ENCODE measurements around the gene MAML2.

The MAML2 gene

GRCh38 chr11:96254087-96254486 is 88.9 kb downstream of the MAML2 start:
- no peak for ATAC-seq (ENCODE audit: low read depth)
- no peak for DNase-seq (ENCODE audit: low spot score)
- Histone ChIP-seq H3K27me3 (ENCODE audit: insufficient read depth, poor library complexity, severe bottlenecking) (no peaks in the 10 kb centered on the region), H3K4me1 (ENCODE audit: insufficient read depth, poor library complexity, severe bottlenecking) (peaks cover 28% of the 10 kb centered on the region), H3K36me3 (ENCODE audit: low read depth) (no peaks in the 10 kb centered on the region), H3K4me3 (ENCODE audit: severe bottlenecking) (no peak overlapping the region), H3K27ac (ENCODE audit: poor library complexity, severe bottlenecking) (no peak overlapping the region), H3K9me3 (ENCODE audit: severe bottlenecking) (no peaks in the 10 kb centered on the region)
- no peak for TF ChIP-seq CTCF (IDR thresholded peaks at IDR 0.05; ENCODE audit: poor library complexity, severe bottlenecking)

GRCh38 chr11:96246718-96247552 is 96.1 kb downstream of the MAML2 start:
- TF ChIP-seq CTCF (IDR thresholded peaks at IDR 0.05; ENCODE audit: poor library complexity, severe bottlenecking) = no peak
- DNase-seq (ENCODE audit: low spot score) (no peak), ATAC-seq (ENCODE audit: low read depth) (peak; percentile 54)
- H3K27ac ChIP-seq (ENCODE audit: poor library complexity, severe bottlenecking) = peak overlapping the region; percentile 44
- H3K4me1 ChIP-seq (ENCODE audit: insufficient read depth, poor library complexity, severe bottlenecking) = peaks cover 22% of the 10 kb centered on the region
- no peaks in the 10 kb centered on the region for H3K9me3 ChIP-seq (ENCODE audit: severe bottlenecking)
- H3K4me3 ChIP-seq (ENCODE audit: severe bottlenecking) = no peak overlapping the region
- H3K27me3 ChIP-seq (ENCODE audit: insufficient read depth, poor library complexity, severe bottlenecking) = no peaks in the 10 kb centered on the region
- no peaks in the 10 kb centered on the region for H3K36me3 ChIP-seq (ENCODE audit: low read depth)

GRCh38 chr11:96242971-96243647 is 99.9 kb downstream of the MAML2 start:
- ATAC-seq (ENCODE audit: low read depth) (peak; percentile 99), DNase-seq (ENCODE audit: low spot score) (peak; percentile 96)
- Histone ChIP-seq H3K27ac (ENCODE audit: poor library complexity, severe bottlenecking) (peak overlapping the region; percentile 61), H3K4me3 (ENCODE audit: severe bottlenecking) (peak overlapping the region; percentile 13), H3K9me3 (ENCODE audit: severe bottlenecking) (no peaks in the 10 kb centered on the region), H3K4me1 (ENCODE audit: insufficient read depth, poor library complexity, severe bottlenecking) (peaks cover 38% of the 10 kb centered on the region), H3K27me3 (ENCODE audit: insufficient read depth, poor library complexity, severe bottlenecking) (no peaks in the 10 kb centered on the region), H3K36me3 (ENCODE audit: low read depth) (no peaks in the 10 kb centered on the region)
- no peak for TF ChIP-seq CTCF (IDR thresholded peaks at IDR 0.05; ENCODE audit: poor library complexity, severe bottlenecking)

GRCh38 chr11:96242191-96242847 is 100.7 kb downstream of the MAML2 start:
- DNase-seq (ENCODE audit: low spot score) (no peak), ATAC-seq (ENCODE audit: low read depth) (no peak)
- Histone ChIP-seq H3K4me1 (ENCODE audit: insufficient read depth, poor library complexity, severe bottlenecking) (peaks cover 43% of the 10 kb centered on the region), H3K27me3 (ENCODE audit: insufficient read depth, poor library complexity, severe bottlenecking) (no peaks in the 10 kb centered on the region), H3K4me3 (ENCODE audit: severe bottlenecking) (no peak overlapping the region), H3K36me3 (ENCODE audit: low read depth) (no peaks in the 10 kb centered on the region), H3K27ac (ENCODE audit: poor library complexity, severe bottlenecking) (peak overlapping the region; percentile 61), H3K9me3 (ENCODE audit: severe bottlenecking) (no peaks in the 10 kb centered on the region)
- TF ChIP-seq CTCF (IDR thresholded peaks at IDR 0.05; ENCODE audit: poor library complexity, severe bottlenecking) = no peak

Measured in RWPE2 (cell line).